HepG2 (cell line): Measurements from ENCODE around the gene BACH1. TPM values are rescaled to one million over a fixed set of nuclear protein-coding genes. Genes with fewer than 3 reads are reported as not detected.

Experiments used
- ERF ChIP-seq: IDR thresholded peaks from 2 replicates; pipeline ENCODE4 v1.6.1; 2018; ENCODE audit warnings: missing biosample characterization, missing genetic modification reagents
- GATAD1 ChIP-seq: IDR thresholded peaks from 2 replicates; pipeline ENCODE4 v1.6.1; 2016; ENCODE audit warnings: missing genetic modification reagents, missing compliant biosample characterization
- HOMEZ ChIP-seq: IDR thresholded peaks from 2 replicates; pipeline ENCODE4 v1.6.1; 2016; ENCODE audit warnings: low read depth
- IRF1 ChIP-seq: sonication (generic); formaldehyde crosslinking; IDR thresholded peaks from 2 replicates; pipeline ENCODE4 v1.4.0; 2020; ENCODE audit warnings: low read depth, mild to moderate bottlenecking, missing genetic modification reagents
- IRF2 ChIP-seq: IDR thresholded peaks from 2 replicates; pipeline ENCODE4 v1.6.1; 2018; ENCODE audit warnings: missing genetic modification reagents, missing compliant biosample characterization
- ISX ChIP-seq: sonication (generic); formaldehyde crosslinking; conservative IDR thresholded peaks from 2 replicates; pipeline ENCODE4 v1.5.0; 2020; ENCODE audit warnings: missing genetic modification reagents
- MAFF ChIP-seq: IDR thresholded peaks from 2 replicates; pipeline ENCODE4 v1.6.1; 2011; ENCODE audit warnings: low read depth, low read length, improper control_type of control experiment
- MED8 ChIP-seq: sonication (generic); formaldehyde crosslinking; IDR thresholded peaks from 2 replicates; pipeline ENCODE4 v1.8.1; 2023; ENCODE audit warnings: mild to moderate bottlenecking, missing genetic modification reagents; ENCODE audit not compliant: insufficient replicate concordance
- NFE2 ChIP-seq: sonication (generic); formaldehyde crosslinking; IDR thresholded peaks from 2 replicates; pipeline ENCODE4 v1.4.0; 2020; ENCODE audit warnings: missing genetic modification reagents
- PHF21A ChIP-seq: sonication (generic); formaldehyde crosslinking; IDR thresholded peaks from 2 replicates; pipeline ENCODE4 v1.5.0; 2020; ENCODE audit warnings: mild to moderate bottlenecking, missing genetic modification reagents
- PPARG ChIP-seq: conservative IDR thresholded peaks from 2 replicates; pipeline ENCODE4 v1.6.1; 2016; ENCODE audit warnings: missing biosample characterization, missing genetic modification reagents
- SNAI1 ChIP-seq: sonication (generic); formaldehyde crosslinking; IDR thresholded peaks from 2 replicates; pipeline ENCODE4 v1.5.0; 2020; ENCODE audit warnings: mild to moderate bottlenecking, missing genetic modification reagents, borderline replicate concordance
- ZNF432 ChIP-seq: sonication (generic); formaldehyde crosslinking; IDR thresholded peaks from 2 replicates; pipeline ENCODE4 v1.5.0; 2020; ENCODE audit warnings: missing genetic modification reagents, mild to moderate bottlenecking, borderline replicate concordance
- ZNF674 ChIP-seq: sonication (generic); formaldehyde crosslinking; IDR thresholded peaks from 2 replicates; pipeline ENCODE4 v1.5.0; 2020; ENCODE audit warnings: low read depth, mild to moderate bottlenecking, missing genetic modification reagents
- polyA plus RNA-seq, 8 experiments: library from polyadenylated mRNA; depleted of rRNA in 3 of 8; stranded (reverse) in 7 of 8; unstranded in 1 of 8; fragments of >200 nt; fragmentation: Illumina TruSeq in 4 of 8; extraction: Trizol in 4 of 8; gene quantifications; 2 replicates each; pipeline versions ENCODE4 v1.2.1 to v1.2.3, GENCODE V29; 2011 to 2016; ENCODE audit warnings: low read depth in 4 of 8, missing spikeins in 1 of 8, mixed read lengths in 1 of 8; ENCODE audit not compliant: insufficient read depth in 1 of 8
- total RNA-seq, 5 experiments: library from RNA; depleted of rRNA; stranded (reverse); fragments of >200 nt; fragmentation: Illumina TruSeq; extraction: Trizol; gene quantifications; 2 replicates each; pipeline ENCODE4 v1.2.3, GENCODE V29; 2016; ENCODE audit warnings: low read depth in 1 of 5
- TF ChIP-seq, protein P1 (sequence below): sonication (generic); formaldehyde crosslinking; IDR thresholded peaks from 2 replicates; pipeline ENCODE4 v1.4.0; 2020; ENCODE audit warnings: mild to moderate bottlenecking, missing genetic modification reagents, borderline replicate concordance
- TF ChIP-seq, protein P2 (sequence below): sonication (generic); formaldehyde crosslinking; IDR thresholded peaks from 2 replicates; pipeline ENCODE4 v1.5.1; 2020; ENCODE audit warnings: mild to moderate bottlenecking, missing genetic modification reagents, borderline replicate concordance
- TF ChIP-seq, protein P3 (sequence below): sonication (generic); formaldehyde crosslinking; IDR thresholded peaks from 2 replicates; pipeline ENCODE4 v1.5.1; 2020; ENCODE audit warnings: missing genetic modification reagents, mild to moderate bottlenecking, borderline replicate concordance
- TF ChIP-seq, protein P4 (sequence below): sonication (generic); formaldehyde crosslinking; IDR thresholded peaks from 2 replicates; pipeline ENCODE4 v1.4.0; 2020; ENCODE audit warnings: missing genetic modification reagents

BACH1 gene
- total and polyA plus RNA-seq, 2 of the 13 experiments (the other 11 are each of a cell fraction or from before 2014, with no cell fraction given): 16.5 to 51.7 TPM

GRCh38 chr21:29299046-29299915 is 559 bp downstream of the BACH1 start (continued):
- no peak for TF ChIP-seq ZNF432 (CRISPR knock-in tag)
- TF ChIP-seq ISX (CRISPR knock-in tag): no peak
- TF ChIP-seq MED8: no peak
- TF ChIP-seq, protein P1, sequence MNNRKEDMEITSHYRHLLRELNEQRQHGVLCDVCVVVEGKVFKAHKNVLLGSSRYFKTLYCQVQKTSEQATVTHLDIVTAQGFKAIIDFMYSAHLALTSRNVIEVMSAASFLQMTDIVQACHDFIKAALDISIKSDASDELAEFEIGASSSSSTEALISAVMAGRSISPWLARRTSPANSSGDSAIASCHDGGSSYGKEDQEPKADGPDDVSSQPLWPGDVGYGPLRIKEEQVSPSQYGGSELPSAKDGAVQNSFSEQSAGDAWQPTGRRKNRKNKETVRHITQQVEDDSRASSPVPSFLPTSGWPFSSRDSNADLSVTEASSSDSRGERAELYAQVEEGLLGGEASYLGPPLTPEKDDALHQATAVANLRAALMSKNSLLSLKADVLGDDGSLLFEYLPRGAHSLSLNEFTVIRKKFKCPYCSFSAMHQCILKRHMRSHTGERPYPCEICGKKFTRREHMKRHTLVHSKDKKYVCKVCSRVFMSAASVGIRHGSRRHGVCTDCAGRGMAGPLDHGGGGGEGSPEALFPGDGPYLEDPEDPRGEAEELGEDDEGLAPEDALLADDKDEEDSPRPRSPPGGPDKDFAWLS (CRISPR knock-in tag): no peak
- no peak for TF ChIP-seq PPARG
- no peak for TF ChIP-seq ZNF674 (CRISPR knock-in tag)
- TF ChIP-seq IRF1 (CRISPR knock-in tag): no peak
- TF ChIP-seq, protein P2, sequence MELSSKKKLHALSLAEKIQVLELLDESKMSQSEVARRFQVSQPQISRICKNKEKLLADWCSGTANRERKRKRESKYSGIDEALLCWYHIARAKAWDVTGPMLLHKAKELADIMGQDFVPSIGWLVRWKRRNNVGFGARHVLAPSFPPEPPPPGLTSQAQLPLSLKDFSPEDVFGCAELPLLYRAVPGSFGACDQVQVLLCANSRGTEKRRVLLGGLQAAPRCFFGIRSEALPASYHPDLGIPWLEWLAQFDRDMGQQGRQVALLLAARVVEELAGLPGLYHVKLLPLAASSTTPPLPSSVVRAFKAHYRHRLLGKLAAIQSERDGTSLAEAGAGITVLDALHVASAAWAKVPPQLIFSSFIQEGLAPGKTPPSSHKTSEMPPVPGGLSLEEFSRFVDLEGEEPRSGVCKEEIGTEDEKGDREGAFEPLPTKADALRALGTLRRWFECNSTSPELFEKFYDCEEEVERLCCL (CRISPR knock-in tag): no peak
- TF ChIP-seq ERF (CRISPR knock-in tag): no peak
- TF ChIP-seq, protein P3, sequence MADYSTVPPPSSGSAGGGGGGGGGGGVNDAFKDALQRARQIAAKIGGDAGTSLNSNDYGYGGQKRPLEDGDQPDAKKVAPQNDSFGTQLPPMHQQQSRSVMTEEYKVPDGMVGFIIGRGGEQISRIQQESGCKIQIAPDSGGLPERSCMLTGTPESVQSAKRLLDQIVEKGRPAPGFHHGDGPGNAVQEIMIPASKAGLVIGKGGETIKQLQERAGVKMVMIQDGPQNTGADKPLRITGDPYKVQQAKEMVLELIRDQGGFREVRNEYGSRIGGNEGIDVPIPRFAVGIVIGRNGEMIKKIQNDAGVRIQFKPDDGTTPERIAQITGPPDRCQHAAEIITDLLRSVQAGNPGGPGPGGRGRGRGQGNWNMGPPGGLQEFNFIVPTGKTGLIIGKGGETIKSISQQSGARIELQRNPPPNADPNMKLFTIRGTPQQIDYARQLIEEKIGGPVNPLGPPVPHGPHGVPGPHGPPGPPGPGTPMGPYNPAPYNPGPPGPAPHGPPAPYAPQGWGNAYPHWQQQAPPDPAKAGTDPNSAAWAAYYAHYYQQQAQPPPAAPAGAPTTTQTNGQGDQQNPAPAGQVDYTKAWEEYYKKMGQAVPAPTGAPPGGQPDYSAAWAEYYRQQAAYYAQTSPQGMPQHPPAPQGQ (CRISPR knock-in tag): no peak; the same call in 1 of the 2 replicates
- peak; percentile 41; the same call in 1 of the 2 replicates for TF ChIP-seq IRF2 (CRISPR knock-in tag)
- no peak for TF ChIP-seq NFE2 (CRISPR knock-in tag)
- peak; percentile 26; the same call in 1 of the 2 replicates for TF ChIP-seq PHF21A (CRISPR knock-in tag)
- TF ChIP-seq MAFF: no peak
- TF ChIP-seq, protein P4, sequence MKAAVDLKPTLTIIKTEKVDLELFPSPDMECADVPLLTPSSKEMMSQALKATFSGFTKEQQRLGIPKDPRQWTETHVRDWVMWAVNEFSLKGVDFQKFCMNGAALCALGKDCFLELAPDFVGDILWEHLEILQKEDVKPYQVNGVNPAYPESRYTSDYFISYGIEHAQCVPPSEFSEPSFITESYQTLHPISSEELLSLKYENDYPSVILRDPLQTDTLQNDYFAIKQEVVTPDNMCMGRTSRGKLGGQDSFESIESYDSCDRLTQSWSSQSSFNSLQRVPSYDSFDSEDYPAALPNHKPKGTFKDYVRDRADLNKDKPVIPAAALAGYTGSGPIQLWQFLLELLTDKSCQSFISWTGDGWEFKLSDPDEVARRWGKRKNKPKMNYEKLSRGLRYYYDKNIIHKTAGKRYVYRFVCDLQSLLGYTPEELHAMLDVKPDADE (CRISPR knock-in tag): no peak
- TF ChIP-seq SNAI1 (CRISPR knock-in tag): 0 out of 2 replicates have a peak, but pooled peaks have one; percentile 35
- no peak for TF ChIP-seq HOMEZ
- peak; percentile 51 for TF ChIP-seq GATAD1
